ENCODE results near the gene RELN. TPM values are rescaled to one million over a fixed set of nuclear protein-coding genes. Genes with fewer than 3 reads are reported as not detected.

Gene RELN
- total and polyA plus RNA-seq, 2 of the 13 experiments (the other 11 are each of a cell fraction or from before 2014, with no cell fraction given), result 315 to 332 TPM

DNA sequence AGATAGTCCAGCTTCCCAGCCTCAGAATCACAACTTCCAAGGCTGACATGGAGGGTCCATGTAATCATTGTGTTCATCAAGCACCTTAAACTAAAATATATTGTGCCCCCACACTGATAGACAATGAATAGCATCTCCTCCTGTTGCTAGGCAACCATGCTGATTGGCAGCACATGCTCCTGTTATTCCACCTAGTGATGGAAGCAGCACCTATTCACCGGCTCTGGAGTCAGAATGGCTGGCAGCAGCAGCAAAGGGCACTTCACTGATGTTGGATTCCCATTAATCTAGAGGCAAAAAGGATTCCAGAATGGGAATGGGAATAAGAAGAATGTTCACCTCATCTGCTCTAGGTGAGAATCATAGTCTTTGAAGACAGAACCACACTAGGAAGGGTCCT, 55.0 kb downstream of the RELN start:
- no peaks in the 10 kb centered on the region for H3K36me3 ChIP-seq (replicated peaks in 1 of 2; ENCODE audit: control insufficient read depth in 1 of 2, insufficient read depth in 2 of 2, low read length in 2 of 2)
- no TSS peak for BruUV-seq (replicated peaks)
- H3K4me1 ChIP-seq (ENCODE audit: insufficient read depth, low read length), result 0 out of 2 replicates have a peak, but pooled peaks cover 6% of the 10 kb centered on the region
- intact Hi-C loops (cut with micrococcal nuclease; ENCODE audit: unreplicated experiment) (no loop called here), in situ Hi-C loops (cut with HindIII; ENCODE audit: extremely low pct_ligation_motif_present, low pct_unique_long_range_greater_than_20kb) (no loop called here)
- ATAC-seq (no peak), DNase-seq (ENCODE audit: low spot score) (no peak), FAIRE-seq (no peak)
- CTCF ChIA-PET (ENCODE audit: low intra/inter-chr PET ratio, low total read pairs), result no interaction called here
- peaks cover 5% of the 10 kb centered on the region for H3K79me2 ChIP-seq (ENCODE audit: insufficient read depth, low read length)
- H3K27ac ChIP-seq (ENCODE audit: extremely low read length, insufficient read depth, low read length), result no peak overlapping the region
- 0% methylated on average over 1 of the region's 1 CpG for WGBS (ENCODE audit: low lambda C conversion rate)
- no peak overlapping the region for H3K4me2 ChIP-seq (ENCODE audit: low read depth, low read length)
- POLR2A ChIA-PET, result no interaction called here
- no peak overlapping the region for H3K9ac ChIP-seq (ENCODE audit: insufficient read depth, low read depth, low read length)
- no peak overlapping the region for H2AFZ ChIP-seq (ENCODE audit: low read length)
- no peaks in the 10 kb centered on the region for H3K9me3 ChIP-seq (ENCODE audit: low read length)
- H4K20me1 ChIP-seq (ENCODE audit: insufficient read depth, low read length), result 0 out of 2 replicates have a peak, but pooled peaks cover 5% of the 10 kb centered on the region
- H3K4me3 ChIP-seq (replicated peaks in 1 of 3; ENCODE audit: insufficient read depth in 1 of 3, low read depth in 2 of 3, low read length in 3 of 3), result no peak overlapping the region
- no peaks in the 10 kb centered on the region for H3K27me3 ChIP-seq (ENCODE audit: control insufficient read depth in 1 of 2, insufficient read depth in 2 of 2, low read length in 2 of 2)
- TF ChIP-seq ZNF292 (CRISPR knock-in tag; IDR thresholded peaks at IDR 0.05; ENCODE audit: borderline replicate concordance, low read depth) (no peak), ZNF431 (CRISPR knock-in tag; IDR thresholded peaks at IDR 0.05; ENCODE audit: borderline replicate concordance, low read depth) (no peak), BHLHE40 (IDR thresholded peaks at IDR 0.05; ENCODE audit: low read length) (no peak), HOXD1 (CRISPR knock-in tag; IDR thresholded peaks at IDR 0.05) (no peak), KMT2B (CRISPR knock-in tag; IDR thresholded peaks at IDR 0.05) (no peak)
- TF ChIP-seq, protein P1, sequence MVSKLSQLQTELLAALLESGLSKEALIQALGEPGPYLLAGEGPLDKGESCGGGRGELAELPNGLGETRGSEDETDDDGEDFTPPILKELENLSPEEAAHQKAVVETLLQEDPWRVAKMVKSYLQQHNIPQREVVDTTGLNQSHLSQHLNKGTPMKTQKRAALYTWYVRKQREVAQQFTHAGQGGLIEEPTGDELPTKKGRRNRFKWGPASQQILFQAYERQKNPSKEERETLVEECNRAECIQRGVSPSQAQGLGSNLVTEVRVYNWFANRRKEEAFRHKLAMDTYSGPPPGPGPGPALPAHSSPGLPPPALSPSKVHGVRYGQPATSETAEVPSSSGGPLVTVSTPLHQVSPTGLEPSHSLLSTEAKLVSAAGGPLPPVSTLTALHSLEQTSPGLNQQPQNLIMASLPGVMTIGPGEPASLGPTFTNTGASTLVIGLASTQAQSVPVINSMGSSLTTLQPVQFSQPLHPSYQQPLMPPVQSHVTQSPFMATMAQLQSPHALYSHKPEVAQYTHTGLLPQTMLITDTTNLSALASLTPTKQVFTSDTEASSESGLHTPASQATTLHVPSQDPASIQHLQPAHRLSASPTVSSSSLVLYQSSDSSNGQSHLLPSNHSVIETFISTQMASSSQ (IDR thresholded peaks at IDR 0.05; ENCODE audit: low read depth), result no peak
- TF ChIP-seq, protein P1 (CRISPR knock-in tag; IDR thresholded peaks at IDR 0.05; ENCODE audit: borderline replicate concordance), result no peak
- TF ChIP-seq, protein P2, sequence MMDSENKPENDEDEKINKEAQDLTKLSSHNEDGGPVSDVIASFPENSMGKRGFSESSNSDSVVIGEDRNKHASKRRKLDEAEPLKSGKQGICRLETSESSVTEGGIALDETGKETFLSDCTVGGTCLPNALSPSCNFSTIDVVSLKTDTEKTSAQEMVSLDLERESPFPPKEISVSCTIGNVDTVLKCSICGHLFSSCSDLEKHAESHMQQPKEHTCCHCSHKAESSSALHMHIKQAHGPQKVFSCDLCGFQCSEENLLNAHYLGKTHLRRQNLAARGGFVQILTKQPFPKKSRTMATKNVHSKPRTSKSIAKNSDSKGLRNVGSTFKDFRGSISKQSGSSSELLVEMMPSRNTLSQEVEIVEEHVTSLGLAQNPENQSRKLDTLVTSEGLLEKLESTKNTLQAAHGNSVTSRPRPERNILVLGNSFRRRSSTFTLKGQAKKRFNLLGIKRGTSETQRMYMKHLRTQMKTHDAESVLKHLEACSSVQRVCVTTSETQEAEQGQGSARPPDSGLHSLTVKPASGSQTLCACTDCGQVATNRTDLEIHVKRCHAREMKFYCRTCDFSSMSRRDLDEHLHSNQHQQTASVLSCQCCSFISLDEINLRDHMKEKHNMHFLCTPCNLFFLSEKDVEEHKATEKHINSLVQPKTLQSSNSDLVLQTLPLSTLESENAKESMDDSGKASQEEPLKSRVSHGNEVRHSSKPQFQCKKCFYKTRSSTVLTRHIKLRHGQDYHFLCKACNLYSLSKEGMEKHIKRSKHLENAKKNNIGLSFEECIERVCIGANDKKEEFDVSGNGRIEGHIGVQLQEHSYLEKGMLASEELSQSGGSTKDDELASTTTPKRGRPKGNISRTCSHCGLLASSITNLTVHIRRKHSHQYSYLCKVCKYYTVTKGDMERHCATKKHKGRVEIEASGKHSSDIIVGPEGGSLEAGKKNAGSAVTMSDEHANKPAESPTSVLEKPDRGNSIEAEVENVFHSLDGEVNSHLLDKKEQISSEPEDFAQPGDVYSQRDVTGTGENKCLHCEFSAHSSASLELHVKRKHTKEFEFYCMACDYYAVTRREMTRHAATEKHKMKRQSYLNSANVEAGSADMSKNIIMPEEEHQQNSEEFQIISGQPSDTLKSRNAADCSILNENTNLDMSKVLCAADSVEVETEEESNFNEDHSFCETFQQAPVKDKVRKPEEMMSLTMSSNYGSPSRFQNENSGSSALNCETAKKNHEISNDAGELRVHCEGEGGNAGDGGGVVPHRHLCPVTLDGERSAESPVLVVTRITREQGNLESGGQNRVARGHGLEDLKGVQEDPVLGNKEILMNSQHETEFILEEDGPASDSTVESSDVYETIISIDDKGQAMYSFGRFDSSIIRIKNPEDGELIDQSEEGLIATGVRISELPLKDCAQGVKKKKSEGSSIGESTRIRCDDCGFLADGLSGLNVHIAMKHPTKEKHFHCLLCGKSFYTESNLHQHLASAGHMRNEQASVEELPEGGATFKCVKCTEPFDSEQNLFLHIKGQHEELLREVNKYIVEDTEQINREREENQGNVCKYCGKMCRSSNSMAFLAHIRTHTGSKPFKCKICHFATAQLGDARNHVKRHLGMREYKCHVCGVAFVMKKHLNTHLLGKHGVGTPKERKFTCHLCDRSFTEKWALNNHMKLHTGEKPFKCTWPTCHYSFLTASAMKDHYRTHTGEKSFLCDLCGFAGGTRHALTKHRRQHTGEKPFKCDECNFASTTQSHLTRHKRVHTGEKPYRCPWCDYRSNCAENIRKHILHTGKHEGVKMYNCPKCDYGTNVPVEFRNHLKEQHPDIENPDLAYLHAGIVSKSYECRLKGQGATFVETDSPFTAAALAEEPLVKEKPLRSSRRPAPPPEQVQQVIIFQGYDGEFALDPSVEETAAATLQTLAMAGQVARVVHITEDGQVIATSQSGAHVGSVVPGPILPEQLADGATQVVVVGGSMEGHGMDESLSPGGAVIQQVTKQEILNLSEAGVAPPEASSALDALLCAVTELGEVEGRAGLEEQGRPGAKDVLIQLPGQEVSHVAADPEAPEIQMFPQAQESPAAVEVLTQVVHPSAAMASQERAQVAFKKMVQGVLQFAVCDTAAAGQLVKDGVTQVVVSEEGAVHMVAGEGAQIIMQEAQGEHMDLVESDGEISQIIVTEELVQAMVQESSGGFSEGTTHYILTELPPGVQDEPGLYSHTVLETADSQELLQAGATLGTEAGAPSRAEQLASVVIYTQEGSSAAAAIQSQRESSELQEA (CRISPR knock-in tag; IDR thresholded peaks at IDR 0.05; ENCODE audit: not compliant biosample characterization), result no peak
